EH (cell line): Measurements from ENCODE around the gene CALML6.

Source experiments
- DNase-seq: peaks from one replicate; pipeline ENCODE4 v3.0.0-alpha.2; 2015; ENCODE audit warnings: low read depth

CALML6 gene

DNA sequence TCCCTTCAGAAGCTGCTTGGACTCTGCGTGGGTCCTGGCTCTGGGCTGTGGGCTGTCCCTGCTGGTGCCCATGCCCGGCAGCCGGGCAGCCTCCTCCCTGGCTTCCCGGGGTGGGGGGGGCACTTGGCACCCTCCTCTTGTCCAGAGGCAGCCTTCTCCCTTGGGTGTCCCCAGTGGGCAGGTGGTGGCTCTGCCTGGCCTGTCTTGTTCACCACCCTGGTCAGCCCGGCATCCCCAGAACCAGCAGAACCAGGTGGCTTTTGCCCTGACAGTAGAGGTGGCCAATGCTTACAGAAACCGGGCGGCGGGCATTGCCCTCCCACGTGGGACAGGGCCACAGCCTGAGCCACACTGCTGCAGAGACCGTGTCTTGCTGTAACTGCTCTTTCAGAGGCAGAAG lies 50.5 kb downstream of the CALML6 start:
- no peak for DNase-seq

DNA sequence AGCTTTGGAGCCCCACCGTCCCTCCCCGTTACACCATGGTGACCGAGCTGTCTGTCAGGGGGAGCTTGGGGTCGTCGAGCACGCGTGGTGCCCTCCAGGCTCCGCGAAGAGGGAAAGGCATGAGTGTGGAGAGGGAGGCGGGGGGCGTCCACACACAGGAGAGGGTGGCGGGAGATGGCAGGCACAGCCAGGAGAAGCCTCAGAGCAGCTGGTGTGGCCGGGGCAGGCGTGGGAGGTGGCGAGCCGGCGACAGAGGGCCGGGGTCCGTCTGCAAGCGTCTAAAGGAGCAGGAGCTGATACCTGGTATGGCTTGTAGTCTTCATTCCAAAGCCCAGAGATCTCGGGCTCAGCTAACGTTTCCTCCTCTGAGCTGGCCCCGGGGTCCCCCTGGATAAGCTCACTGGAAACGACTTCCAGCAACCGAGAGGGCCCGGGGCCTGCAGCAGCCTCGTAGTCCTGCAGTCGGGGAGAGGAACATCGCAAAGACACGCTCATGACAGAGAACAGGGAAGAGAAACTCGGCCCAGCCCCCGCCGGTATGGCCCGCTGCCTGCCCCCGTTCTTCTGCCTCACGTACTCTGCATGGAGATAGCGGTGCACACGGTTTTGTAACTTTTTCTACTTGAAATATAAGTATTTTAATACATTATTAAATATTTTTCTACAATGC lies 51.1 kb downstream of the CALML6 start:
- DNase-seq = no peak
